K562 (cell line): Measurements from ENCODE around the gene NR1H2. TPM values are rescaled to one million over a fixed set of nuclear protein-coding genes. Genes with fewer than 3 reads are reported as not detected.

Source experiments
- ATAC-seq: fragments of 200-7000 bp; cut with Tn5 transposase; 3 replicates; pipeline ENCODE4 v1.9.1; 2020; ENCODE audit warnings: moderate library complexity
- BruUV-seq: library from RNA; stranded (reverse); fragments of 400-500 nt; replicated peaks from 2 replicates; lab custom pipeline; 2021; lab: Mats Ljungman, UMichigan
- CTCF ChIA-PET: fragments of 300-600 bp; formaldehyde crosslinking; extraction: SDS; loops from one replicate; lab custom pipeline; 2021; ENCODE audit warnings: low intra/inter-chr PET ratio; lab: Yijun Ruan, JAX
- POLR2A ChIA-PET: fragments of 300-600, 350-650 bp; sonication (Branson Sonifier 250); formaldehyde crosslinking; extraction: SDS; loops from one replicate; lab custom pipeline; 2021; ENCODE audit warnings: antibody characterized with exemption, inconsistent platforms; lab: Yijun Ruan, JAX
- DNase-seq, 4 experiments: peaks; one replicate each; pipeline versions ENCODE4 v3.0.0 to v3.0.0-alpha.2; 2011 to 2018; ENCODE audit warnings: low spot score in 3 of 4, mixed read lengths in 3 of 4; ENCODE audit errors: extremely low read depth in 1 of 4
- FAIRE-seq: peaks from 2 replicates; lab custom pipeline; 2011; peaks lifted over from hg19 to GRCh38; lab: Jason Lieb, UNC
- H2AFZ ChIP-seq: 2 replicates; pipeline ENCODE4 v1.6.0; 2011; ENCODE audit warnings: low read depth, low read length, control low read depth, inconsistent platforms
- H3K27ac ChIP-seq: fragments of 200-600 bp; 3 replicates; pipeline ENCODE4 v1.8.0; 2011; ENCODE audit warnings: low read depth, mild to moderate bottlenecking, control low read depth, inconsistent platforms, low read length, moderate library complexity, mixed read lengths; ENCODE audit errors: extremely low read depth
- H3K27me3 ChIP-seq, 2 experiments: fragments of 300-600 bp in 1 of 2; 2 replicates in 1 of 2; 3 replicates in 1 of 2; pipeline versions ENCODE4 v1.6.0 to v1.8.0; 2011; ENCODE audit warnings: inconsistent platforms in 2 of 2, low read length in 2 of 2, mild to moderate bottlenecking in 1 of 2, mixed read lengths in 1 of 2, moderate library complexity in 1 of 2; ENCODE audit not compliant: control insufficient read depth in 2 of 2, insufficient read depth in 2 of 2
- H3K36me3 ChIP-seq: fragments of 300-600 bp; 3 replicates; pipeline ENCODE4 v1.8.0; 2011; ENCODE audit warnings: mild to moderate bottlenecking, low read length, inconsistent platforms; ENCODE audit not compliant: control insufficient read depth, insufficient read depth
- H3K4me1 ChIP-seq, 2 experiments: fragments of 200-600 bp in 1 of 2; replicated peaks in 1 of 2; 2 replicates in 1 of 2; 3 replicates in 1 of 2; pipeline versions ENCODE4 v1.5.1 to v1.8.0; 2011; ENCODE audit warnings: inconsistent platforms in 2 of 2, low read length in 2 of 2, mild to moderate bottlenecking in 1 of 2, mixed read lengths in 1 of 2, moderate library complexity in 1 of 2; ENCODE audit not compliant: control insufficient read depth in 2 of 2, insufficient read depth in 2 of 2
- H3K4me2 ChIP-seq: 2 replicates; pipeline ENCODE4 v1.6.1; 2011; ENCODE audit warnings: low read length, control low read depth, inconsistent platforms, mixed read lengths; ENCODE audit not compliant: insufficient read depth
- H3K4me3 ChIP-seq: fragments of 200-600 bp; sonication (generic), shearing (Covaris generic); 2 replicates; pipeline ENCODE4 v1.5.1; 2016; ENCODE audit warnings: control low read depth, inconsistent platforms
- H3K79me2 ChIP-seq: fragments of 200-600 bp; 3 replicates; pipeline ENCODE4 v1.8.0; 2011; ENCODE audit warnings: low read length, inconsistent platforms; ENCODE audit not compliant: control insufficient read depth, insufficient read depth
- H3K9ac ChIP-seq, 2 experiments: 2 replicates each; pipeline versions ENCODE4 v1.6.0 to v1.6.1; 2011; ENCODE audit warnings: low read depth in 2 of 2, low read length in 2 of 2, control low read depth in 1 of 2, inconsistent platforms in 1 of 2, mild to moderate bottlenecking in 1 of 2, mixed read lengths in 1 of 2; ENCODE audit not compliant: insufficient read depth in 1 of 2
- H3K9me1 ChIP-seq: one replicate; pipeline ENCODE4 v1.6.0; 2011; ENCODE audit warnings: inconsistent platforms, mild to moderate bottlenecking, low read length, moderate library complexity; ENCODE audit not compliant: control insufficient read depth, insufficient read depth
- H3K9me3 ChIP-seq: replicated peaks from 2 replicates; pipeline ENCODE4 v1.5.1; 2011; ENCODE audit warnings: low read depth, low read length, inconsistent platforms; ENCODE audit not compliant: control insufficient read depth, insufficient read depth
- H4K20me1 ChIP-seq: replicated peaks from 2 replicates; pipeline ENCODE4 v1.6.1; 2011; ENCODE audit warnings: low read length, inconsistent platforms, mixed read lengths; ENCODE audit not compliant: control insufficient read depth, insufficient read depth
- L3MBTL2 ChIP-seq: fragments of 450-650 bp; IDR thresholded peaks from 2 replicates; pipeline ENCODE4 v1.6.1; 2016; ENCODE audit warnings: mild to moderate bottlenecking, moderate library complexity
- POLR3A ChIP-seq: IDR thresholded peaks from 2 replicates; pipeline ENCODE4 v1.6.1; 2011; ENCODE audit warnings: borderline replicate concordance, mild to moderate bottlenecking, moderate library complexity; ENCODE audit not compliant: insufficient read length, insufficient read depth; ENCODE audit errors: extremely low read depth
- RREB1 ChIP-seq: fragments of 250-450 bp; sonication (Bioruptor Pico); IDR thresholded peaks from 2 replicates; pipeline ENCODE4 v1.4.0; 2020
- YBX1 ChIP-seq: fragments of 450-650 bp; IDR thresholded peaks from 2 replicates; pipeline ENCODE4 v1.7.1; 2016; ENCODE audit warnings: mild to moderate bottlenecking
- ZNF280B ChIP-seq: fragments of 250-450 bp; sonication (Bioruptor Pico); IDR thresholded peaks from 2 replicates; pipeline ENCODE4 v1.5.1; 2021; ENCODE audit warnings: mild to moderate bottlenecking
- ZNF431 ChIP-seq: sonication (generic); formaldehyde crosslinking; IDR thresholded peaks from 2 replicates; pipeline ENCODE4 v1.8.0; 2022; ENCODE audit warnings: mild to moderate bottlenecking, missing genetic modification reagents
- ZNF507 ChIP-seq: conservative IDR thresholded peaks from 2 replicates; pipeline ENCODE4 v1.6.1; 2017; ENCODE audit warnings: missing genetic modification characterization, missing compliant biosample characterization
- ZNF766 ChIP-seq: fragments of 200-800 bp; sonication (Bioruptor generic); conservative IDR thresholded peaks from 2 replicates; pipeline ENCODE4 v1.6.1; 2016; ENCODE audit warnings: missing genetic modification characterization, missing compliant biosample characterization
- WGBS: fragments of 100-300 bp; shearing (Covaris generic); methylation state at CpG from one replicate; pipeline ENCODE4 v1.1.6; 2016; ENCODE audit warnings: low coverage, mixed read lengths; ENCODE audit not compliant: insufficient coverage; ENCODE audit errors: missing lambda C conversion rate; 5-methylcytosine and 5-hydroxymethylcytosine counted together
- in situ Hi-C: fragments of 300-500 bp; cut with MboI; formaldehyde crosslinking; loops from 4 replicates; pipeline ENCODE4 v1.15.0; 2018; ENCODE audit warnings: inconsistent platforms, mixed read lengths
- intact Hi-C: fragments of 100-400 bp; cut with micrococcal nuclease; formaldehyde crosslinking; loops from 2 replicates; pipeline ENCODE4 v1.14.2; 2022
- polyA plus RNA-seq, 8 experiments: library from polyadenylated mRNA; depleted of rRNA in 4 of 8; stranded (reverse) in 5 of 8; unstranded in 3 of 8; fragments of >200 nt; fragmentation: Nextera tagmentation in 2 of 8; fragmentation: Illumina TruSeq in 1 of 8; extraction: Ambion mirVana in 2 of 8; extraction: Trizol in 1 of 8; gene quantifications; 2 replicates each; pipeline versions ENCODE4 v1.2.1 to v1.2.3, GENCODE V29; 2011 to 2014; ENCODE audit warnings: inconsistent platforms in 1 of 8, missing spikeins in 1 of 8
- total RNA-seq, 7 experiments: library from RNA; depleted of rRNA in 6 of 7; stranded (reverse); fragments of >200 nt in 6 of 7; fragmentation: Illumina TruSeq in 2 of 7; extraction: Trizol in 2 of 7; gene quantifications; 2 replicates each; pipeline versions ENCODE4 v1.2.1 to v1.2.3, GENCODE V29; 2011 to 2021; ENCODE audit warnings: low replicate concordance in 1 of 7

The NR1H2 gene
- total and polyA plus RNA-seq, 9 of the 15 experiments (the other 6 are each of a cell fraction or from before 2014, with no cell fraction given), result 0.11 to 73.8 (median 24.0) TPM

GRCh38 chr19:50344661-50345318, 31.5 kb upstream of the NR1H2 start:
- no peak for FAIRE-seq

More at GRCh38 chr19:50344661-50345318, 31.5 kb upstream of the NR1H2 start:
- Histone ChIP-seq H3K79me2 (no peaks in the 10 kb centered on the region), H3K4me2 (no peak overlapping the region), H2AFZ (no peak overlapping the region), H3K9me1 (no peaks in the 10 kb centered on the region), H3K9ac (no peak overlapping the region), H3K27me3 (no peaks in the 10 kb centered on the region), H3K4me3 (no peak overlapping the region), H3K9me3 (no peaks in the 10 kb centered on the region; the same call in 1 of the 2 replicates), H3K27ac (no peak overlapping the region), H3K4me1 (peaks cover 0 to 2% of the 10 kb centered on the region in 2 experiments; a peak in 1 of 5 replicates), H3K36me3 (no peaks in the 10 kb centered on the region; the same call in 2 of the 3 replicates), H4K20me1 (no peaks in the 10 kb centered on the region)
- TF ChIP-seq YBX1 (no peak), ZNF507 (peak; percentile 76; the same call in 1 of the 2 replicates), RREB1 (CRISPR knock-in tag) (no peak), ZNF431 (CRISPR knock-in tag) (no peak), ZNF766 (no peak), POLR3A (no peak), L3MBTL2 (peak; percentile 50; the same call in 1 of the 2 replicates), ZNF280B (CRISPR knock-in tag) (no peak)
- CTCF ChIA-PET, result no interaction called here
- DNase-seq, result no peak
- WGBS, result 36% methylated on average over 8 of the region's 8 CpGs
- no peak for ATAC-seq
- in situ Hi-C loops (no loop called here), intact Hi-C loops (loop anchor here (5.0 kb wide), 1 partner anchor 82 kb away; no protein-coding TSS in a partner anchor)
- no TSS peak for BruUV-seq
- POLR2A ChIA-PET, result interaction anchor here (1.0 kb wide), 2 partner anchors 8 to 9 kb away, joined by 6 read pairs; no protein-coding TSS in a partner anchor
